ENCODE data around the gene CCDC148.

DNA sequence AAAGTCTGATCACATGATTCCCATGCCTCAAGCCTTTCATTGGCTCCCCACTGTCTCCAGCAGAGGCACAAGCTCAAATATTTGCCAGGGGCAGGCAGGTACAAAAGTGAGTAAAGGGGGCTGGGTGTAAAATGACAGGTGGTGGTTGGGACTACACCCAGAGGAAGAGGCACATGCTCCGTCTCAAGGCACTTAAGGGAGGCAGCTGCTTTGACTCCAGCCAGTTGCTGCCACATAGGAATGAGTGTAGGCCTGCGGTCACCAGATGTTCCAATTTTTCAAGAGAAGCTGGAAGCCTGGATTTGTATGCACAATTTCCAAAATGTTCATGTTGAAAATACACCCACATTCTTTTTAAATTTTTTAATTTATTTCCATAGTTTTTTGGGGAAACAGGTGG, 190.4 kb downstream of the CCDC148 start:
- TF ChIP-seq POLR2A (IDR thresholded peaks at IDR 0.05) = no peak
- TF ChIP-seq, protein P1, sequence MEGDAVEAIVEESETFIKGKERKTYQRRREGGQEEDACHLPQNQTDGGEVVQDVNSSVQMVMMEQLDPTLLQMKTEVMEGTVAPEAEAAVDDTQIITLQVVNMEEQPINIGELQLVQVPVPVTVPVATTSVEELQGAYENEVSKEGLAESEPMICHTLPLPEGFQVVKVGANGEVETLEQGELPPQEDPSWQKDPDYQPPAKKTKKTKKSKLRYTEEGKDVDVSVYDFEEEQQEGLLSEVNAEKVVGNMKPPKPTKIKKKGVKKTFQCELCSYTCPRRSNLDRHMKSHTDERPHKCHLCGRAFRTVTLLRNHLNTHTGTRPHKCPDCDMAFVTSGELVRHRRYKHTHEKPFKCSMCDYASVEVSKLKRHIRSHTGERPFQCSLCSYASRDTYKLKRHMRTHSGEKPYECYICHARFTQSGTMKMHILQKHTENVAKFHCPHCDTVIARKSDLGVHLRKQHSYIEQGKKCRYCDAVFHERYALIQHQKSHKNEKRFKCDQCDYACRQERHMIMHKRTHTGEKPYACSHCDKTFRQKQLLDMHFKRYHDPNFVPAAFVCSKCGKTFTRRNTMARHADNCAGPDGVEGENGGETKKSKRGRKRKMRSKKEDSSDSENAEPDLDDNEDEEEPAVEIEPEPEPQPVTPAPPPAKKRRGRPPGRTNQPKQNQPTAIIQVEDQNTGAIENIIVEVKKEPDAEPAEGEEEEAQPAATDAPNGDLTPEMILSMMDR (IDR thresholded peaks at IDR 0.05) = no peak
